ENCODE results near the gene PRPF19. TPM values are rescaled to one million over a fixed set of nuclear protein-coding genes. Genes with fewer than 3 reads are reported as not detected.

Gene PRPF19
- total RNA-seq, 1 donor, result 41.5 TPM

DNA sequence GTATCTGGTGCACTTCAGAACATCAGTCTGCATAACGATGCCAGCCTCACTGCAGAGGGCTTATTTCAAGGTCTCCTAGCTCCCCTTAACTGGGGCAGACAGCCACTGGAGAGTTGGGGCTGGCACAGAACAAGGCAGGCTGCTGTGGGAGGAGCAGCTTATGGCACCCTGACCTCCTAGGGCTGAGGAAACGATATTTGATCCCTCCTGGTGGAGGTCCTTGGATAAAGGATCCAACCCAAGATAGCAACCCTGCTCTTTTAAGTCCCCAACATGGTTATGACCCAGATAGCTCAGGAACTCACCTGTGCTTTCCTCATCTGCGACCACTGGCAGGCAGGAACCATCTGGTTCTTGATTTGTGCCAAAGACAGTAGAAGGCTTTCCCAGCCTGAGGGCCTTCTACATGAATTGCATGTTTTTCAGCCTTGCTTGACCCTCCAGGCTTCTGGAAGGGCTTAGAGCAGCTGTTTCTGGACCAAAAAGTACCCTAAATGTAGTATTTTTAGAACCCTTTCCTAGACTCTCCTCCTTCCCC lies 10.4 kb upstream of the PRPF19 start:
- H3K4me3 ChIP-seq (ENCODE audit: low read depth, low read length), result no peak overlapping the region
- TF ChIP-seq, protein P1, sequence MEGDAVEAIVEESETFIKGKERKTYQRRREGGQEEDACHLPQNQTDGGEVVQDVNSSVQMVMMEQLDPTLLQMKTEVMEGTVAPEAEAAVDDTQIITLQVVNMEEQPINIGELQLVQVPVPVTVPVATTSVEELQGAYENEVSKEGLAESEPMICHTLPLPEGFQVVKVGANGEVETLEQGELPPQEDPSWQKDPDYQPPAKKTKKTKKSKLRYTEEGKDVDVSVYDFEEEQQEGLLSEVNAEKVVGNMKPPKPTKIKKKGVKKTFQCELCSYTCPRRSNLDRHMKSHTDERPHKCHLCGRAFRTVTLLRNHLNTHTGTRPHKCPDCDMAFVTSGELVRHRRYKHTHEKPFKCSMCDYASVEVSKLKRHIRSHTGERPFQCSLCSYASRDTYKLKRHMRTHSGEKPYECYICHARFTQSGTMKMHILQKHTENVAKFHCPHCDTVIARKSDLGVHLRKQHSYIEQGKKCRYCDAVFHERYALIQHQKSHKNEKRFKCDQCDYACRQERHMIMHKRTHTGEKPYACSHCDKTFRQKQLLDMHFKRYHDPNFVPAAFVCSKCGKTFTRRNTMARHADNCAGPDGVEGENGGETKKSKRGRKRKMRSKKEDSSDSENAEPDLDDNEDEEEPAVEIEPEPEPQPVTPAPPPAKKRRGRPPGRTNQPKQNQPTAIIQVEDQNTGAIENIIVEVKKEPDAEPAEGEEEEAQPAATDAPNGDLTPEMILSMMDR (IDR thresholded peaks at IDR 0.05; ENCODE audit: insufficient read depth, low read depth, low read length), result no peak
- DNase-seq (ENCODE audit: low read depth), result no peak

DNA sequence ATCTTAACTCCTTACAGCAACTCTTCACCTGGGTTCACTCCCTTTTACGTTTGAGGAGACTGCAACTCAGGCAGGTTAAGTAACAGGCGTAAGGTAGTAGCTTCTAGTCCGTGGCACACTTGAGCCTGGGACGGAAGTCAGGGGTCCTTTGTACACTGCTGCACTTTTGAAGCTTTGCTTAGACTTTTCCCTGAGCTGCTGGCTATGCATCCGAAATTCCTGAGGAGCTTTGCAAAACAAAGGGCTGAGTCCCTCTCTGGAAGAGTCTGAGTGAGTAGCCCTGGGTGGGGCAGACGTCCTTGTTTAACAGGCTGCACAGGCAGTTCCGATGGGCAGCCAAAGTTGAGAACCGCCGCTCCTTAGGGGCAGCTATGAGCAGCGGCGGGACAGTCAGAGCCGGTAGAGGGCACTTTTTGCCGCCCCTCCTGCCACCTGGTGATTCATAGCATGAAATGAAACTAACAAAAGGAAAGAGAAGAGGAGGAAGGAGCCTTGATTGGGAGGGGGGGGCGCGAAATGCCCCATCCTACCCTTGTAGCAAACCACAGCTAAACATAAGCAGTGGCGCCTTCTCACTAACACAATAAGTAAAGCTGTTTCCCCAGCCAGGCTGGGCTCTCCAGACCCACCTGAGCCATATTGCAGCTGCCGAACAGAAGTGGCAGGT lies 9.0 kb upstream of the PRPF19 start:
- TF ChIP-seq, protein P1 (IDR thresholded peaks at IDR 0.05; ENCODE audit: insufficient read depth, low read depth, low read length), result peak; percentile 29
- DNase-seq (ENCODE audit: low read depth), result peak; percentile 48

DNA sequence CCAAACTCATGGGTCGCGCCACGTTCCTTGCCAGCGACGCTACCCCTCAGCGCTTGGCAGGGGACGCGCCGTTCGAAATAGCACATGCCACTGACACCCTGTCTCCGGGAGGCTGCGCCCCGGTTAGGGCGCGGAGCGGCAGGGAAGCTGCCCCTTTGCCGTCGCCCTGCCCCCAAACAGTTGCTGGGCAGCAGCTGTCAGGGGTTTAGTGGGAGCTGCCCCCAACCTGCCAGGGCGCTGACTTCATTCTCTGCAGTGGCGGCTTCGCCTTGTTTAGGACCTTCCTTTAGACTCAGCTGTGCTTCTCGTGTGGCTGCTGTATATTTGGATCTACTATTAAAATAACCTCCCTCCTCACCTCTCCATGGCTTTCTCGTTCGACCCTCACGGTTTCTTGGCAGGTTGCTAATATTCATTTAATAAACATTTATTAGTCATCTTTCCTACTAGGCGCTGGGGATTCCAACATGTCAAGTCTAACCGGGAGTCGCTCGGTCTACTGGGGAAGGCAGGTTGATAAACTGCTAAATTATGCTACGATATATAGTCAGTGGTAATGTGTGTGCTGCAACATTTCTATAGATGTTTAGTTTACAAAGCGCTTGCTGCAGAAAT lies 8.4 kb upstream of the PRPF19 start:
- H3K4me3 ChIP-seq (ENCODE audit: low read depth, low read length), result peak overlapping the region; percentile 68
- DNase-seq (ENCODE audit: low read depth), result peak; percentile 20
- TF ChIP-seq, protein P1 (IDR thresholded peaks at IDR 0.05; ENCODE audit: insufficient read depth, low read depth, low read length), result no peak

More for the DNA sequence above, 9.0 kb upstream of the PRPF19 start:
- H3K4me3 ChIP-seq (ENCODE audit: low read depth, low read length), result peak overlapping the region; percentile 68

GRCh38 chr11:60913793-60914632 lies 7.6 kb upstream of the PRPF19 start, which contains the start of gene TMEM109:
Gene TMEM109, plus strand, starts transcription at chr11:60914158. Its CDS starts 5,536 bp downstream, at chr11:60919694.
- H3K4me3 ChIP-seq (ENCODE audit: low read depth, low read length), result peak within 1 kb of the TSS; percentile 68
- DNase-seq (ENCODE audit: low read depth), result peak; percentile 87
- TF ChIP-seq, protein P1 (IDR thresholded peaks at IDR 0.05; ENCODE audit: insufficient read depth, low read depth, low read length), result no peak

DNA sequence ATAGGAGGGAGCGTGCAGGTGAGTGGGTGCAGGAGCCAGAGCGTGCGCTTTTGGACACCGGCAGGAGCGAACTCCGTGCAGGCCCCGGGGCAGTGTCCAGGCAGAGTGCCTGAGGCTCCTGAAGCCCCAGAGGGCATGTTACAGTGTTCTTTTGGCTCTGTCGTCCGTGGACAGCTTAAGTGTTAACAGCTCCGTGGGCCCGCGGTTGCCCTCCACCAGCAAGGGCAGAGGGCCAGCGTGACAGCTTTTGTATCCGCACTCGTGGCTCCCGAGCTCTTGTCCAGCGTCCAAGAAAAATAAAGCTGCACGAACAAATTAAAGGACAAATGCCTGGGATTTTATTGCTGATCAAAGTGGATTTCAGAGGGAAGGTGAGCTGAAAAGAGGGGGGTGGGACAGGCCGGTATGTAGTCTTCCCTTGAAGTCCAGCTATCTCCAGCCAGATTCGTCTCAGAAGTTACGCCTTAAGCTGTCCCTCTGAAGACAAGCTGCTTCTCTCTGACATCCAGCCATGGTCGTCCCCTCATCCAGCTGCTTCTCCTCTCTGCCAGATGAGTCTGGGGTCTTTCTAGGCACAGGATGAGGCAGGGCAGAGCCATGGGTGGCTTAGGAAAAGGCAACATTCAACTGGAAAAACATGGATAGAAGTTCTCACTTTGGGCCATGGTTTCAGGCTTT lies 6.6 kb upstream of the PRPF19 start:
- no peak for DNase-seq (ENCODE audit: low read depth)
- H3K4me3 ChIP-seq (ENCODE audit: low read depth, low read length), result peak overlapping the region; percentile 68
- TF ChIP-seq, protein P1 (IDR thresholded peaks at IDR 0.05; ENCODE audit: insufficient read depth, low read depth, low read length), result no peak

DNA sequence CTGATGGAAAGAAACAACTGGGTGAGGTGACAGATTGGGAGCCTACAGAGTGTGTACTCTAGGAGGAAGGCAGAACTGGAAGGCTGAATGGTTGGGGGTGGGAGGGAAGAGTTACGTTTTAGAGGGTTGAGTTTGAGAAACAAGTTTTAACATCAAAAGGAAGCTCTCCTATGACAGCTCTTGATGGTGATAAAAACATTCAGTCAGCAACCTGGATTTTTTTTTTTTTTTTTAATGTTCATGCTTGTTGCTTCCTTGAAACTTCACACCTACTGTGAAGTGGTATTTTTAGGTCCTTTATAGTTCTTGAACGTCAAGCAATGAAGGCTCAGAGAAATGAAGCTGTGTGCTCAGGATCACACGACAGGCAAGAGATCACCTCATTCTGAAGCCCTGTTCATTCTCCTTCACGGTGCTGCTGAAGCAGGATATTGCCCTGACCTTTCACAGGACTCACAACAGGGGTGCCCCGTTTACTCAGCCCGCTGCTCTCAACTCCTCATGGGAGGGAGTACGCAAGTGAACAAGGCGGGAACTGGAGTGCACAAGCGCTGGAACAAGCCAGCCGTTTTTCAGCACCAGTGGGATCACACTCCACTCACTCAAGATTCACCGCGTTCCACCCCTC lies 6.0 kb upstream of the PRPF19 start:
- TF ChIP-seq, protein P1 (IDR thresholded peaks at IDR 0.05; ENCODE audit: insufficient read depth, low read depth, low read length), result no peak
- DNase-seq (ENCODE audit: low read depth), result no peak
- H3K4me3 ChIP-seq (ENCODE audit: low read depth, low read length), result no peak overlapping the region

Data from fibroblast of villous mesenchyme (primary cell).